GM12878 (cell line): Measurements from ENCODE around the gene CLDN25. TPM values are rescaled to one million over a fixed set of nuclear protein-coding genes. Genes with fewer than 3 reads are reported as not detected.

ENCODE experiments used
- ATAC-seq: fragments of 200-7000 bp; cut with Tn5 transposase; 3 replicates; pipeline ENCODE4 v1.9.1; 2020; ENCODE audit warnings: mild to moderate bottlenecking, moderate library complexity
- BruUV-seq: library from RNA; stranded (reverse); fragments of 400-500 nt; replicated peaks from 2 replicates; lab custom pipeline; 2021; lab: Mats Ljungman, UMichigan
- CTCF ChIA-PET: fragments of 300-600 bp; sonication (Branson Sonifier 250); formaldehyde crosslinking; extraction: SDS; loops from one replicate; lab custom pipeline; 2021; ENCODE audit warnings: inconsistent platforms; lab: Yijun Ruan, JAX
- POLR2A ChIA-PET: fragments of 350-600 bp; formaldehyde crosslinking; extraction: SDS; loops from one replicate; lab custom pipeline; 2021; ENCODE audit warnings: inconsistent platforms; lab: Charles Lee
- RAD21 ChIA-PET: fragments of 300-600 bp; sonication (Branson Sonifier 250); formaldehyde crosslinking; loops from one replicate; lab custom pipeline; 2023; ENCODE audit warnings: antibody characterized with exemption; ENCODE audit not compliant: unreplicated experiment; lab: Charles Lee
- SMC1A ChIA-PET: fragments of 300-600 bp; sonication (Branson Sonifier 250); formaldehyde crosslinking; loops from one replicate; lab custom pipeline; 2023; ENCODE audit not compliant: unreplicated experiment, uncharacterized antibody; lab: Charles Lee
- DNase-seq: peaks from one replicate; pipeline ENCODE4 v3.0.0-alpha.2; 2011; ENCODE audit warnings: low read depth, low spot score
- FAIRE-seq: peaks from 3 replicates; lab custom pipeline; 2011; peaks lifted over from hg19 to GRCh38; lab: Jason Lieb, UNC
- H2AFZ ChIP-seq: 2 replicates; pipeline ENCODE4 v1.6.0; 2011; ENCODE audit warnings: low read depth, low read length, control low read depth; ENCODE audit not compliant: control insufficient read depth
- H3K27ac ChIP-seq: 2 replicates; pipeline ENCODE4 v1.5.1; 2011; ENCODE audit warnings: control low read depth; ENCODE audit not compliant: control insufficient read depth, insufficient read depth
- H3K27me3 ChIP-seq, 2 experiments: replicated peaks in 1 of 2; 2 replicates each; pipeline versions ENCODE4 v1.6.0 to v1.6.1; 2011; ENCODE audit warnings: low read length in 1 of 2; ENCODE audit not compliant: control insufficient read depth in 2 of 2, insufficient read depth in 2 of 2
- H3K36me3 ChIP-seq, 2 experiments: 2 replicates each; pipeline ENCODE4 v1.5.1; 2011; ENCODE audit warnings: low read length in 1 of 2; ENCODE audit not compliant: control insufficient read depth in 2 of 2, insufficient read depth in 2 of 2
- H3K4me1 ChIP-seq: 2 replicates; pipeline ENCODE4 v1.6.1; 2011; ENCODE audit warnings: mild to moderate bottlenecking, low read length, moderate library complexity, mixed read lengths; ENCODE audit not compliant: control insufficient read depth, insufficient read depth
- H3K4me2 ChIP-seq: 2 replicates; pipeline ENCODE4 v1.6.0; 2011; ENCODE audit warnings: control low read depth; ENCODE audit not compliant: control insufficient read depth, insufficient read depth
- H3K4me3 ChIP-seq: fragments of 200-600 bp; sonication (generic); 2 replicates; pipeline ENCODE4 v1.5.1; 2016
- H3K79me2 ChIP-seq: 2 replicates; pipeline ENCODE4 v1.6.0; 2011; ENCODE audit warnings: low read length; ENCODE audit not compliant: control insufficient read depth, insufficient read depth
- H3K9ac ChIP-seq: 2 replicates; pipeline ENCODE4 v1.8.0; 2011; ENCODE audit warnings: low read length, control low read depth, mixed read lengths; ENCODE audit not compliant: control insufficient read depth, insufficient read depth
- H3K9me3 ChIP-seq: replicated peaks from 3 replicates; pipeline ENCODE4 v1.5.1; 2011; ENCODE audit warnings: mild to moderate bottlenecking, low read length; ENCODE audit not compliant: control insufficient read depth, insufficient read depth
- H4K20me1 ChIP-seq: 2 replicates; pipeline ENCODE4 v1.6.0; 2011; ENCODE audit not compliant: control insufficient read depth, insufficient read depth
- ATF3 ChIP-seq: IDR thresholded peaks from 2 replicates; pipeline ENCODE4 v1.6.1; 2011; ENCODE audit warnings: low read depth, mild to moderate bottlenecking, low read length, moderate library complexity, borderline replicate concordance; ENCODE audit errors: extremely low read depth
- BACH1 ChIP-seq: fragments of 450-650 bp; IDR thresholded peaks from 2 replicates; pipeline ENCODE4 v1.6.1; 2017; ENCODE audit warnings: mild to moderate bottlenecking, borderline replicate concordance
- CTCF ChIP-seq, 3 experiments: IDR thresholded peaks in 2 of 3; conservative IDR thresholded peaks in 1 of 3; 2 replicates each; pipeline ENCODE4 v1.5.1; 2011; ENCODE audit warnings: low read depth in 3 of 3, low read length in 3 of 3, mild to moderate bottlenecking in 3 of 3, control low read depth in 2 of 3, moderate library complexity in 2 of 3, inconsistent platforms in 1 of 3, mixed read lengths in 1 of 3; ENCODE audit not compliant: control insufficient read depth in 2 of 3, insufficient read depth in 1 of 3; ENCODE audit errors: extremely low read depth in 1 of 3
- EP300 ChIP-seq, 2 experiments: fragments of 150-350 bp in 1 of 2; IDR thresholded peaks; 2 replicates each; pipeline ENCODE4 v1.6.1; 2011 to 2012; ENCODE audit warnings: low read depth in 2 of 2, low read length in 2 of 2, borderline replicate concordance in 1 of 2, improper control_type of control experiment in 1 of 2, inconsistent platforms in 1 of 2; ENCODE audit not compliant: control insufficient read depth in 1 of 2
- NFYB ChIP-seq: IDR thresholded peaks from 2 replicates; pipeline ENCODE4 v1.6.1; 2011; ENCODE audit warnings: low read depth, mild to moderate bottlenecking, low read length, improper control_type of control experiment, moderate library complexity; ENCODE audit not compliant: insufficient read depth
- RAD51 ChIP-seq: fragments of 450-650 bp; IDR thresholded peaks from 2 replicates; pipeline ENCODE4 v1.6.1; 2016; ENCODE audit warnings: moderate library complexity, mild to moderate bottlenecking, inconsistent platforms
- RELA ChIP-seq: fragments of 450-650 bp; IDR thresholded peaks from 2 replicates; pipeline ENCODE4 v1.8.0; 2014; ENCODE audit warnings: borderline replicate concordance; ENCODE audit not compliant: partially characterized antibody
- TCF12 ChIP-seq: IDR thresholded peaks from 2 replicates; pipeline ENCODE4 v1.6.1; 2011; ENCODE audit warnings: low read depth, mild to moderate bottlenecking, low read length
- TCF7 ChIP-seq: IDR thresholded peaks from 2 replicates; pipeline ENCODE4 v1.6.1; 2014; ENCODE audit warnings: antibody characterized with exemption, borderline replicate concordance
- ZNF217 ChIP-seq: fragments of 450-650 bp; IDR thresholded peaks from 2 replicates; pipeline ENCODE4 v1.6.1; 2017; ENCODE audit warnings: antibody characterized with exemption, mild to moderate bottlenecking
- WGBS: methylation state at CpG from one replicate; pipeline ENCODE4 v1.1.6; 2016; ENCODE audit warnings: low lambda C conversion rate; ENCODE audit not compliant: insufficient replicate concordance, insufficient coverage; ENCODE audit errors: missing lambda C conversion rate; 5-methylcytosine and 5-hydroxymethylcytosine counted together
- in situ Hi-C: fragments of 300-500 bp; cut with MboI; formaldehyde crosslinking; loops from 9 replicates; pipeline ENCODE4 v1.14.3; 2018; ENCODE audit warnings: mixed read lengths
- intact Hi-C: fragments of 100-400 bp; cut with micrococcal nuclease; formaldehyde crosslinking; loops from one replicate; pipeline ENCODE4 v1.14.2; 2022; ENCODE audit not compliant: unreplicated experiment
- polyA plus RNA-seq, 11 experiments: library from polyadenylated mRNA; depleted of rRNA in 4 of 11; unstranded in 6 of 11; stranded (reverse) in 5 of 11; fragments of >200 nt; fragmentation: Nextera tagmentation in 4 of 11; fragmentation: Illumina TruSeq in 1 of 11; extraction: Ambion mirVana in 4 of 11; extraction: Trizol in 1 of 11; gene quantifications; 1 replicate in 1 of 11; 2 replicates in 10 of 11; pipeline versions ENCODE4 v1.2.1 to v1.2.3, GENCODE V29; 2011 to 2016; ENCODE audit warnings: inconsistent platforms in 2 of 11, missing spikeins in 2 of 11, low read depth in 1 of 11
- total RNA-seq, 4 experiments: library from RNA; depleted of rRNA in 3 of 4; stranded (reverse); fragments of >200 nt in 3 of 4; fragmentation: Illumina TruSeq in 1 of 4; extraction: Trizol in 1 of 4; gene quantifications; 2 replicates each; pipeline versions ENCODE4 v1.2.1 to v1.2.3, GENCODE V29; 2013 to 2021

The CLDN25 gene
- total and polyA plus RNA-seq, 10 of the 15 experiments (the other 5 are each of a cell fraction or from before 2014, with no cell fraction given) = not detected

- Histone ChIP-seq H3K9me3 (no peaks in the 10 kb centered on the region), H3K4me2 (no peak overlapping the region), H3K36me3 (no peaks in the 10 kb centered on the region), H3K27me3 (peaks cover 0 to 2% of the 10 kb centered on the region in 2 experiments; a peak in 2 of 4 replicates), H4K20me1 (no peaks in the 10 kb centered on the region), H2AFZ (no peak overlapping the region), H3K4me3 (no peak overlapping the region), H3K79me2 (peaks cover 2% of the 10 kb centered on the region), H3K27ac (no peak overlapping the region), H3K9ac (no peak overlapping the region), H3K4me1 (no peaks in the 10 kb centered on the region)
- DNase-seq (no peak), ATAC-seq (no peak), FAIRE-seq (no peak)
- BruUV-seq = no TSS peak
- ChIA-PET POLR2A (no interaction called here), SMC1A (no interaction called here), RAD21 (no interaction called here), CTCF (interaction anchor here (0.6 kb wide), 1 partner anchor 1138 kb away, joined by 3 read pairs; no protein-coding TSS in a partner anchor)
- intact Hi-C loops (no loop called here), in situ Hi-C loops (loop anchor here (10.0 kb wide), 1 partner anchor 464 kb away; the partner anchor contains the start of gene TTC12)
- 47% methylated on average over 11 of the region's 11 CpGs for WGBS
- TF ChIP-seq RELA (no peak), CTCF (IDR thresholded peaks at IDR 0.05 in 2 of 3, conservative IDR thresholded peaks at IDR 0.05 in 1 of 3; ENCODE audit: control insufficient read depth in 2 of 3, extremely low read depth in 1 of 3, insufficient read depth in 1 of 3, low read depth in 3 of 3, low read length in 3 of 3) (no peak), TCF7 (no peak), RAD51 (no peak), ATF3 (no peak), TCF12 (no peak), BACH1 (no peak), ZNF217 (no peak), EP300 (IDR thresholded peaks at IDR 0.05; ENCODE audit: borderline replicate concordance in 1 of 2, control insufficient read depth in 1 of 2, low read depth in 2 of 2, low read length in 2 of 2) (no peak), NFYB (no peak)
- TF ChIP-seq, all 136 proteins: peak for 0
Measured at GRCh38 chr11:113778111-113778910, 1.3 kb upstream of the CLDN25 start.
